Sigmoid colon (tissue), 4 donors: ENCODE results near the gene UBA52.

ENCODE experiments used
- POLR2AphosphoS5 ChIP-seq, 4 donors: sonication (generic); formaldehyde crosslinking; IDR thresholded peaks; one replicate each; pipeline ENCODE4 v1.6.1; 2017; ENCODE audit warnings: antibody characterized with exemption in 4 of 4
- TF ChIP-seq, protein P1 (sequence below), 4 experiments: fragments of 450-650 bp in 3 of 4; fragments of 200-600 bp in 1 of 4; IDR thresholded peaks; one replicate each; pipeline ENCODE4 v1.5.1; 2016 to 2019; ENCODE audit warnings: antibody characterized with exemption in 4 of 4, mild to moderate bottlenecking in 3 of 4, moderate library complexity in 2 of 4

- TF ChIP-seq, protein P1, sequence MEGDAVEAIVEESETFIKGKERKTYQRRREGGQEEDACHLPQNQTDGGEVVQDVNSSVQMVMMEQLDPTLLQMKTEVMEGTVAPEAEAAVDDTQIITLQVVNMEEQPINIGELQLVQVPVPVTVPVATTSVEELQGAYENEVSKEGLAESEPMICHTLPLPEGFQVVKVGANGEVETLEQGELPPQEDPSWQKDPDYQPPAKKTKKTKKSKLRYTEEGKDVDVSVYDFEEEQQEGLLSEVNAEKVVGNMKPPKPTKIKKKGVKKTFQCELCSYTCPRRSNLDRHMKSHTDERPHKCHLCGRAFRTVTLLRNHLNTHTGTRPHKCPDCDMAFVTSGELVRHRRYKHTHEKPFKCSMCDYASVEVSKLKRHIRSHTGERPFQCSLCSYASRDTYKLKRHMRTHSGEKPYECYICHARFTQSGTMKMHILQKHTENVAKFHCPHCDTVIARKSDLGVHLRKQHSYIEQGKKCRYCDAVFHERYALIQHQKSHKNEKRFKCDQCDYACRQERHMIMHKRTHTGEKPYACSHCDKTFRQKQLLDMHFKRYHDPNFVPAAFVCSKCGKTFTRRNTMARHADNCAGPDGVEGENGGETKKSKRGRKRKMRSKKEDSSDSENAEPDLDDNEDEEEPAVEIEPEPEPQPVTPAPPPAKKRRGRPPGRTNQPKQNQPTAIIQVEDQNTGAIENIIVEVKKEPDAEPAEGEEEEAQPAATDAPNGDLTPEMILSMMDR (IDR thresholded peaks at IDR 0.05): no peak
- TF ChIP-seq POLR2AphosphoS5 (IDR thresholded peaks at IDR 0.05): no peak
Observed at GRCh38 chr19:18526316-18526715, 45.3 kb upstream of the UBA52 start.
